DOHH2 (cell line): ENCODE data around the gene CCDC197.

Experiments used
- H3F3A ChIP-seq: fragments of 200-600 bp; sonication (generic), shearing (Covaris generic); 2 replicates; pipeline ENCODE4 v1.6.0; 2016; ENCODE audit warnings: antibody characterized with exemption, mild to moderate bottlenecking; ENCODE audit not compliant: control insufficient read depth, insufficient read depth
- H3K27ac ChIP-seq: fragments of 200-600 bp; sonication (generic); 2 replicates; pipeline ENCODE4 v1.5.1; 2014; ENCODE audit warnings: low read depth, mild to moderate bottlenecking, low read length, moderate library complexity
- H3K27me3 ChIP-seq: fragments of 200-600 bp; sonication (generic); 2 replicates; pipeline ENCODE4 v1.6.1; 2014; ENCODE audit warnings: mild to moderate bottlenecking, low read length, mixed read lengths; ENCODE audit not compliant: control insufficient read depth
- H3K36me3 ChIP-seq: fragments of 200-600 bp; sonication (generic); 2 replicates; pipeline ENCODE4 v1.6.1; 2014; ENCODE audit warnings: mild to moderate bottlenecking, low read length, moderate library complexity, mixed read lengths; ENCODE audit not compliant: control insufficient read depth
- H3K4me1 ChIP-seq: fragments of 200-600 bp; sonication (generic); 2 replicates; pipeline ENCODE4 v1.6.1; 2014; ENCODE audit warnings: mild to moderate bottlenecking, low read length, mixed read lengths; ENCODE audit not compliant: control insufficient read depth
- H3K4me2 ChIP-seq: fragments of 200-600 bp; sonication (generic); 2 replicates; pipeline ENCODE4 v1.6.0; 2014; ENCODE audit warnings: mild to moderate bottlenecking, low read length, moderate library complexity
- H3K4me3 ChIP-seq: fragments of 200-600 bp; sonication (generic); 2 replicates; pipeline ENCODE4 v1.5.1; 2014; ENCODE audit warnings: mild to moderate bottlenecking, low read length, mixed read lengths
- H3K79me2 ChIP-seq: fragments of 200-600 bp; sonication (generic); 2 replicates; pipeline ENCODE4 v1.6.1; 2014; ENCODE audit warnings: mild to moderate bottlenecking, low read length, mixed read lengths; ENCODE audit not compliant: control insufficient read depth
- H3K9me2 ChIP-seq: fragments of 200-600 bp; sonication (generic); replicated peaks from 2 replicates; pipeline ENCODE4 v1.6.1; 2014; ENCODE audit warnings: mild to moderate bottlenecking, low read length, mixed read lengths; ENCODE audit not compliant: control insufficient read depth
- H3K9me3 ChIP-seq: fragments of 200-600 bp; sonication (generic); 2 replicates; pipeline ENCODE4 v1.6.1; 2014; ENCODE audit warnings: antibody characterized with exemption, low read length, mixed read lengths; ENCODE audit not compliant: control insufficient read depth, insufficient read depth
- H4K20me1 ChIP-seq: fragments of 200-600 bp; sonication (generic); 2 replicates; pipeline ENCODE4 v1.6.0; 2014; ENCODE audit warnings: low read depth, mild to moderate bottlenecking, antibody characterized with exemption, low read length, moderate library complexity; ENCODE audit not compliant: control insufficient read depth, insufficient read depth
- EZH2phosphoT487 ChIP-seq: fragments of 200-600 bp; sonication (generic); IDR thresholded peaks from 2 replicates; pipeline ENCODE4 v1.6.1; 2017; ENCODE audit warnings: borderline replicate concordance, mild to moderate bottlenecking, antibody characterized with exemption, low read length, moderate library complexity, mixed read lengths
- TF ChIP-seq, protein P1 (sequence below): fragments of 200-600 bp; sonication (generic); IDR thresholded peaks from one replicate; pipeline ENCODE4 v1.5.1; 2014; ENCODE audit warnings: antibody characterized with exemption, mild to moderate bottlenecking, low read depth, low read length; ENCODE audit not compliant: poor library complexity, severe bottlenecking

Gene CCDC197

DNA sequence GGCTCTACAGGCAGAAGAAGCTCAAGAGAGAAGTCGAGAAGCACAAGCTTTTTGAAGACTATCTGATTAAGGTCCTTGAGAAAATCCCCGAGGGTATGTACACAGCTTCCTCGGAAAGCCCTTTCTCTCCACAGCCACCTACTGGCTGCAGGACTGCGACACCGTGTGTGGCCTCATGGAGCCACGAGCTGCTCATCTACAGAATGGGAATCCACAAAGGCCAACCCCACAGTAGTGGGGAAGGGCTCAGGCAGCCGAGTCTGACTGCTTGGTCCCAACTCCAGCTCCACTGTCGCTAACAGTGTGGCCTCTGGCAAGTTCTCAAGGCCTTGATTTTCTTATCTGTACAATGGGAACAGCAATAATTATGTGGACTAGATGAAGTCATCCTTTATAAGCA, 2.5 kb downstream of the CCDC197 start:
- peaks cover 3% of the 10 kb centered on the region; the same call in 1 of the 2 replicates for H3K27me3 ChIP-seq
- H3K27ac ChIP-seq = no peak overlapping the region
- no peak overlapping the region for H3K4me2 ChIP-seq
- no peaks in the 10 kb centered on the region for H4K20me1 ChIP-seq
- TF ChIP-seq EZH2phosphoT487 = no peak
- TF ChIP-seq, protein P1, sequence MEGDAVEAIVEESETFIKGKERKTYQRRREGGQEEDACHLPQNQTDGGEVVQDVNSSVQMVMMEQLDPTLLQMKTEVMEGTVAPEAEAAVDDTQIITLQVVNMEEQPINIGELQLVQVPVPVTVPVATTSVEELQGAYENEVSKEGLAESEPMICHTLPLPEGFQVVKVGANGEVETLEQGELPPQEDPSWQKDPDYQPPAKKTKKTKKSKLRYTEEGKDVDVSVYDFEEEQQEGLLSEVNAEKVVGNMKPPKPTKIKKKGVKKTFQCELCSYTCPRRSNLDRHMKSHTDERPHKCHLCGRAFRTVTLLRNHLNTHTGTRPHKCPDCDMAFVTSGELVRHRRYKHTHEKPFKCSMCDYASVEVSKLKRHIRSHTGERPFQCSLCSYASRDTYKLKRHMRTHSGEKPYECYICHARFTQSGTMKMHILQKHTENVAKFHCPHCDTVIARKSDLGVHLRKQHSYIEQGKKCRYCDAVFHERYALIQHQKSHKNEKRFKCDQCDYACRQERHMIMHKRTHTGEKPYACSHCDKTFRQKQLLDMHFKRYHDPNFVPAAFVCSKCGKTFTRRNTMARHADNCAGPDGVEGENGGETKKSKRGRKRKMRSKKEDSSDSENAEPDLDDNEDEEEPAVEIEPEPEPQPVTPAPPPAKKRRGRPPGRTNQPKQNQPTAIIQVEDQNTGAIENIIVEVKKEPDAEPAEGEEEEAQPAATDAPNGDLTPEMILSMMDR = no peak
- no peaks in the 10 kb centered on the region for H3K79me2 ChIP-seq
- no peak overlapping the region for H3K4me3 ChIP-seq
- H3K9me2 ChIP-seq = no peaks in the 10 kb centered on the region
- no peaks in the 10 kb centered on the region for H3F3A ChIP-seq
- no peaks in the 10 kb centered on the region for H3K9me3 ChIP-seq
- no peaks in the 10 kb centered on the region for H3K36me3 ChIP-seq
- peaks cover 8% of the 10 kb centered on the region for H3K4me1 ChIP-seq

DNA sequence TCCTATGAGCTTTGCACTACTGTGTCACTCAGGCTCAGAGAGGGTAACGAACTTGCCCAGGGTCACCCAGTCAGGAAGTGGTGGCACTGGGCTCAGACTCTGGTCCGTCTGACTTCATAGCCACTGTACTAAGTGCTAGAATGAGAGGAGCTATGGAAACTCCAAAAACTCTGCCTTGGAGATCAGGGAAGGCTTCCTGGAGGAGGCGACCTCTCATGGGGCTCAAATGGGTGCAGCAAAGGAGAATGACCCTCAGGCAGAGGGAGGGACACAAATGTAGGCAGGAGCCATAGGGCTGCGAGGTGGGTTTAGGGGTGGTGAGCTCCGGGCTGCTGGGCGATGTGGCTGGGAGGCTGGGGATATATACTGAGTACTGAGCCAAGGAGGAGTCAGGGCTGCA, 3.2 kb downstream of the CCDC197 start:
- Histone ChIP-seq H3K79me2 (no peaks in the 10 kb centered on the region), H3K4me3 (no peak overlapping the region), H3K4me2 (no peak overlapping the region), H4K20me1 (no peaks in the 10 kb centered on the region), H3K27ac (no peak overlapping the region), H3K27me3 (peaks cover 6% of the 10 kb centered on the region; the same call in 1 of the 2 replicates), H3K9me2 (no peaks in the 10 kb centered on the region), H3K4me1 (peaks cover 8% of the 10 kb centered on the region), H3K9me3 (no peaks in the 10 kb centered on the region), H3K36me3 (no peaks in the 10 kb centered on the region), H3F3A (no peaks in the 10 kb centered on the region)
- no peak for TF ChIP-seq EZH2phosphoT487
- TF ChIP-seq, protein P1 = no peak

DNA sequence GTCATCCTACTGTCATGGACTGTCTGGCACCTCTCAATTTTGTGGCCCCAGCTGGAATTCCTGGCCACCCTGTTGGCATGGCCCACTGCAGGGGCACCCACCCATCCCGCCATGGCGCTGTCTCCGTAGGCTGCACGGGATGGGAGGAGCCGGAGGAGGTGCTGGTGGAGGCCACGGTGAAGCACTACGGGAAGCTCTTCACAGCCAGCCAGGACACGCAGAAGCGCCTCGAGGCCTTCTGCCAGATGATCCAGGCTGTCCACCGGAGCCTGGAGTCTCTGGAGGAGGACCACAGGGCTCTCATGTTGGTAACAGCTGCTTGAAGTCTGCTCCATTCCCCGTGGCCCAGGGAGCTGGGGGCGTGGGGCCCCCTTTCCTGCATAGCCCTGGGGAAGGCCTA, 3.9 kb downstream of the CCDC197 start:
- Histone ChIP-seq H3K4me3 (no peak overlapping the region), H3K4me1 (peaks cover 8% of the 10 kb centered on the region), H3K27me3 (peaks cover 6% of the 10 kb centered on the region; the same call in 1 of the 2 replicates), H4K20me1 (no peaks in the 10 kb centered on the region), H3K9me2 (no peaks in the 10 kb centered on the region), H3K79me2 (no peaks in the 10 kb centered on the region), H3K27ac (no peak overlapping the region), H3K4me2 (peak overlapping the region; percentile 45), H3K36me3 (no peaks in the 10 kb centered on the region), H3K9me3 (no peaks in the 10 kb centered on the region), H3F3A (no peaks in the 10 kb centered on the region)
- no peak for TF ChIP-seq EZH2phosphoT487
- TF ChIP-seq, protein P1 = no peak
